Liver (tissue), 9 donors: ENCODE results near the gene ABLIM3. TPM values are rescaled to one million over a fixed set of nuclear protein-coding genes. Genes with fewer than 3 reads are reported as not detected.

ENCODE experiments used
- DNase-seq: peaks from one replicate; pipeline ENCODE4 v3.0.0-alpha.2; 2017; ENCODE audit warnings: low spot score
- H3K27ac ChIP-seq, 2 donors: one replicate each; pipeline ENCODE4 v1.7.0; 2013; ENCODE audit warnings: inconsistent platforms in 2 of 2, low read length in 2 of 2, control low read depth in 1 of 2, low read depth in 1 of 2, mild to moderate bottlenecking in 1 of 2
- H3K27me3 ChIP-seq, 4 donors: one replicate each; pipeline versions ENCODE4 v1.6.1 to v1.7.0; 2013; ENCODE audit warnings: low read length in 3 of 4, inconsistent platforms in 1 of 4, mild to moderate bottlenecking in 1 of 4, moderate library complexity in 1 of 4; ENCODE audit not compliant: control insufficient read depth in 4 of 4, insufficient read depth in 4 of 4
- H3K36me3 ChIP-seq, 4 donors: one replicate each; pipeline versions ENCODE4 v1.6.1 to v1.7.0; 2013; ENCODE audit warnings: low read length in 3 of 4, mild to moderate bottlenecking in 3 of 4, low read depth in 1 of 4, moderate library complexity in 1 of 4; ENCODE audit not compliant: control insufficient read depth in 4 of 4, insufficient read depth in 3 of 4
- H3K4me1 ChIP-seq, 4 donors: one replicate each; pipeline versions ENCODE4 v1.6.1 to v1.7.0; 2013; ENCODE audit warnings: low read length in 3 of 4, mild to moderate bottlenecking in 3 of 4, moderate library complexity in 1 of 4; ENCODE audit not compliant: control insufficient read depth in 4 of 4, insufficient read depth in 4 of 4
- H3K4me3 ChIP-seq, 3 donors: one replicate each; pipeline versions ENCODE4 v1.6.1 to v1.7.0; 2013; ENCODE audit warnings: low read length in 3 of 3, control low read depth in 1 of 3, low read depth in 1 of 3, mild to moderate bottlenecking in 1 of 3
- H3K9ac ChIP-seq, 2 donors: one replicate each; pipeline ENCODE4 v1.7.0; 2013; ENCODE audit warnings: low read length in 2 of 2, mild to moderate bottlenecking in 2 of 2, moderate library complexity in 2 of 2, control low read depth in 1 of 2, low read depth in 1 of 2
- H3K9me3 ChIP-seq, 4 donors: one replicate each; pipeline versions ENCODE4 v1.6.1 to v1.7.0; 2013; ENCODE audit warnings: low read length in 3 of 4; ENCODE audit not compliant: control insufficient read depth in 4 of 4
- EGR1 ChIP-seq, 2 donors: IDR thresholded peaks; 2 replicates each; pipeline ENCODE4 v1.6.1; 2016 to 2018; ENCODE audit warnings: antibody characterized with exemption in 2 of 2, low read depth in 2 of 2
- HNF4A ChIP-seq, 2 donors: conservative IDR thresholded peaks; 2 replicates each; pipeline ENCODE4 v1.6.1; 2016; ENCODE audit warnings: antibody characterized with exemption in 2 of 2, mild to moderate bottlenecking in 2 of 2
- HNF4G ChIP-seq: IDR thresholded peaks from 2 replicates; pipeline ENCODE4 v1.6.1; 2016; ENCODE audit warnings: antibody characterized with exemption
- JUND ChIP-seq, 2 donors: IDR thresholded peaks; 2 replicates each; pipeline ENCODE4 v1.6.1; 2016; ENCODE audit warnings: antibody characterized with exemption in 2 of 2
- NR2F2 ChIP-seq: IDR thresholded peaks from 2 replicates; pipeline ENCODE4 v1.6.1; 2016; ENCODE audit warnings: antibody characterized with exemption
- RAD21 ChIP-seq, 2 donors: IDR thresholded peaks; 2 replicates each; pipeline ENCODE4 v1.6.1; 2016; ENCODE audit warnings: antibody characterized with exemption in 2 of 2, mild to moderate bottlenecking in 2 of 2
- RXRA ChIP-seq, 2 donors: IDR thresholded peaks; 2 replicates each; pipeline ENCODE4 v1.6.1; 2017 to 2018; ENCODE audit warnings: antibody characterized with exemption in 2 of 2, mild to moderate bottlenecking in 1 of 2
- SP1 ChIP-seq: IDR thresholded peaks from 2 replicates; pipeline ENCODE4 v1.6.1; 2018; ENCODE audit warnings: antibody characterized with exemption, mild to moderate bottlenecking
- TAF1 ChIP-seq: conservative IDR thresholded peaks from 2 replicates; pipeline ENCODE4 v1.6.1; 2016; ENCODE audit warnings: antibody characterized with exemption, mild to moderate bottlenecking
- YY1 ChIP-seq: IDR thresholded peaks from 2 replicates; pipeline ENCODE4 v1.6.1; 2016; ENCODE audit warnings: antibody characterized with exemption, mild to moderate bottlenecking
- WGBS: extraction: QIAGEN DNeasy Blood & Tissue Kit; methylation state at CpG from one replicate; pipeline ENCODE4 v1.1.7; 2013; 5-methylcytosine and 5-hydroxymethylcytosine counted together
- polyA plus RNA-seq, 2 donors: library from polyadenylated mRNA; stranded (reverse) in 1 of 2; unstranded in 1 of 2; fragments of 200-250 nt in 1 of 2; fragments of >200 nt in 1 of 2; fragmentation: Nextera tagmentation in 1 of 2; extraction: Ambion mirVana in 1 of 2; gene quantifications; one replicate each; pipeline versions ENCODE4 v1.2.1 to v1.2.3, GENCODE V29; 2013 to 2015
- total RNA-seq, 2 donors: library from RNA; depleted of rRNA; stranded (reverse); fragments of >200 nt; gene quantifications; one replicate each; pipeline ENCODE4 v1.2.3, GENCODE V29; 2014
- TF ChIP-seq, protein P1 (sequence below): IDR thresholded peaks from 2 replicates; pipeline ENCODE4 v1.6.1; 2016; ENCODE audit warnings: antibody characterized with exemption
- TF ChIP-seq, protein P2 (sequence below): fragments of 150-350 bp; IDR thresholded peaks from 2 replicates; pipeline ENCODE4 v1.5.1; 2017; ENCODE audit warnings: improper control_type of control experiment, low read depth, low read length; ENCODE audit not compliant: missing input control
- TF ChIP-seq, protein P3 (sequence below): IDR thresholded peaks from 2 replicates; pipeline ENCODE4 v1.6.1; 2016; ENCODE audit warnings: antibody characterized with exemption, mild to moderate bottlenecking
- TF ChIP-seq, protein P4 (sequence below): IDR thresholded peaks from 2 replicates; pipeline ENCODE4 v1.6.1; 2016; ENCODE audit warnings: antibody characterized with exemption
- donor health status: healthy.
- donor health status: healthy.
- donor health status: healthy.
- donor health status: healthy.
- donor health status: healthy.

The ABLIM3 gene
- total and polyA plus RNA-seq, 4 donors: 6.8 to 131 (median 43.1) TPM

DNA sequence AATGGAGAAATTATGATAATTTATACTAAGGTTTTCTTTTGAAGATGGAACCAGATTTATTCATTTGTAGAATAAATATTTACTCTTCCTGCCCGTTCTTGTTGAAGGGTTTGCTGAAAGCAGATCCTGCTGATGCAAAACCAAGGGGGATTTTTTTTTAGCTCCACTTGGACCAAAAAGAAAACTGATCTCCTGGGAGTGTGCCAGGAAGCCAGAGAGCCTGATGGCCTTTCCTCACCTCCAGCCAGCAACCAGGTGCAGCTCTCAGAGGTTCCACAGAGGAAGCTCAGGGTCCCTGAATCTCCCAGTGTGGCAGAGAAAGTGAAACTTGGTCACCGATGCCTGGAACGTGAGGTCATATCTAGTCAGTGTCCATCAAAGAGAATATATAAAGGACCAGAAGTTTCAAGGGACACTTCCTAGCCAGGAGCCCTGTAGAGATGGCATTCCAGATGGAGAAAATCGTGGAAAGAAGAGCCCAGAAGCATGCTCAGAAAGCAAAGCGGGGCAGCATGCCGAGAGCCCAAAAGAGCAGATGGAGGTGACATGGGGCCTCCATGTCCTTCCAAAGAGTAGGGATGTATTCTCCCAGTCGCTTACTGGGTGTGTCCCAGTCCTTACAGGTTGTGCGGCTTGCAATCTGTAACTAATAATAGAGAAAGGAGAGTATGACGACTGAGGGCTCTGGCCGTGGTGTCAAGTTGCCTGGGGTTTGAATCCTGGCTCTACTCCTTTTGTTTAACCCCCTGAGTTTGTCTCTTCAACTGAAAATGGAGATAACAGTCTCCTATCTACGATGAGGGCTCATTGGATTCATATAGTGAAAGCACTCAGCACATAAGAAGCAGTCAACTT, 142.6 kb downstream of the ABLIM3 start:
- Histone ChIP-seq H3K9ac (no peak overlapping the region), H3K27ac (peak overlapping the region in 1 of 2 donors; percentile 28)
- no peak for DNase-seq

DNA sequence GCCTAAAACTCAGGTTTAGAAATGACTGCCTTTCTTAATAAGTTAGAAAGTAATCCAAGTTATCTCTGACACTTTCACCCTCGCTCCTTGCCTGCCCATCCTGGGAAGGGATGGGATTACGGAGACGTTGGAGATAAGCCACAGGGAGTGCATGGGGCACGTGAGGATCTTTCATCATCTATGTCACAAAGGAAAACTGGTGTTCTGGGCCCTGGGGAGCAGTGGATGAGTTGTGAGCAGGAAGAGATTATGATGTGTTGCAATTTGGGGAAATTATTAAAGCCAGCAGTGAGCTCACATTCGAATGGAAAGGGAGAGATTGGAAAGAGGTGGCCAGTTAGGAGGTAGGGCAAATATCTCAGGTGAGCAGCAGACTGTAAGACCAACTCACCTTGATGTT, 143.2 kb downstream of the ABLIM3 start:
- Histone ChIP-seq H3K27me3 (no peaks in the 10 kb centered on the region), H3K9ac (no peak overlapping the region), H3K9me3 (no peaks in the 10 kb centered on the region), H3K27ac (peak overlapping the region; percentile 26 to 64), H3K36me3 (no peaks in the 10 kb centered on the region), H3K4me1 (peaks cover 0 to under 1% (median 0%) of the 10 kb centered on the region in 4 donors), H3K4me3 (no peak overlapping the region)
- WGBS: 65% methylated on average over 5 of the region's 5 CpGs
- no peak for DNase-seq
- no peak for TF ChIP-seq JUND (IDR thresholded peaks at IDR 0.05)
- no peak for TF ChIP-seq TAF1
- TF ChIP-seq, protein P1, sequence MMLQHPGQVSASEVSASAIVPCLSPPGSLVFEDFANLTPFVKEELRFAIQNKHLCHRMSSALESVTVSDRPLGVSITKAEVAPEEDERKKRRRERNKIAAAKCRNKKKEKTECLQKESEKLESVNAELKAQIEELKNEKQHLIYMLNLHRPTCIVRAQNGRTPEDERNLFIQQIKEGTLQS: no peak
- TF ChIP-seq HNF4G: no peak
- no peak for TF ChIP-seq SP1
- TF ChIP-seq, protein P2, sequence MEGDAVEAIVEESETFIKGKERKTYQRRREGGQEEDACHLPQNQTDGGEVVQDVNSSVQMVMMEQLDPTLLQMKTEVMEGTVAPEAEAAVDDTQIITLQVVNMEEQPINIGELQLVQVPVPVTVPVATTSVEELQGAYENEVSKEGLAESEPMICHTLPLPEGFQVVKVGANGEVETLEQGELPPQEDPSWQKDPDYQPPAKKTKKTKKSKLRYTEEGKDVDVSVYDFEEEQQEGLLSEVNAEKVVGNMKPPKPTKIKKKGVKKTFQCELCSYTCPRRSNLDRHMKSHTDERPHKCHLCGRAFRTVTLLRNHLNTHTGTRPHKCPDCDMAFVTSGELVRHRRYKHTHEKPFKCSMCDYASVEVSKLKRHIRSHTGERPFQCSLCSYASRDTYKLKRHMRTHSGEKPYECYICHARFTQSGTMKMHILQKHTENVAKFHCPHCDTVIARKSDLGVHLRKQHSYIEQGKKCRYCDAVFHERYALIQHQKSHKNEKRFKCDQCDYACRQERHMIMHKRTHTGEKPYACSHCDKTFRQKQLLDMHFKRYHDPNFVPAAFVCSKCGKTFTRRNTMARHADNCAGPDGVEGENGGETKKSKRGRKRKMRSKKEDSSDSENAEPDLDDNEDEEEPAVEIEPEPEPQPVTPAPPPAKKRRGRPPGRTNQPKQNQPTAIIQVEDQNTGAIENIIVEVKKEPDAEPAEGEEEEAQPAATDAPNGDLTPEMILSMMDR: no peak
- no peak for TF ChIP-seq EGR1 (IDR thresholded peaks at IDR 0.05; ENCODE audit: low read depth in 2 of 2)
- no peak for TF ChIP-seq HNF4A (conservative IDR thresholded peaks at IDR 0.05)
- TF ChIP-seq RAD21 (IDR thresholded peaks at IDR 0.05): no peak
- TF ChIP-seq RXRA (IDR thresholded peaks at IDR 0.05): no peak
- TF ChIP-seq NR2F2: no peak

More for the DNA sequence above, 142.6 kb downstream of the ABLIM3 start:
- 72% methylated on average over 11 of the region's 11 CpGs for WGBS
- Histone ChIP-seq H3K9me3 (no peaks in the 10 kb centered on the region), H3K4me1 (no peaks in the 10 kb centered on the region), H3K4me3 (no peak overlapping the region), H3K36me3 (no peaks in the 10 kb centered on the region), H3K27me3 (no peaks in the 10 kb centered on the region)
- TF ChIP-seq YY1: no peak
- TF ChIP-seq, protein P2: no peak

DNA sequence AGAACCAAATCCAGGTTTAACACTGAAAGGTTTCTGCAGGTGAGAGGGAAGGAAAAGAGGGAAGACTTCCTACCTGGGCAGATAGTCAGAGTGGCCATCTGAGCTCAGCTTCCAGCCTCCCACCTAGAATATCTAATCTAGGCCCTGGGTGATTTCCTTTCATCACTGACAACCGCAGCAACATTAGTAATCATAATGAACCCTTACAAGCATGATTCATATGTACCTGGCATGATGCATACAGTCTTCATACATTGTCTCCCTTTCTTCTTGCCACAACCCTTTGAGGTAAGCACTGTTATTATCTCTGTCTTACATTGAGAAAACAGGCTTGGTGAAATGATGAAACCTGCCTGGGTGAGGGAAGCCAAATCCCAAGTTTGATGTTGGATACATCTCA, 143.9 kb downstream of the ABLIM3 start:
- Histone ChIP-seq H3K4me3 (no peak overlapping the region), H3K27me3 (no peaks in the 10 kb centered on the region), H3K36me3 (no peaks in the 10 kb centered on the region), H3K9me3 (no peaks in the 10 kb centered on the region), H3K9ac (no peak overlapping the region), H3K4me1 (peaks cover 0 to 3% (median 0%) of the 10 kb centered on the region in 4 donors), H3K27ac (peak overlapping the region; percentile 26 to 64)
- 87% methylated on average over 1 of the region's 1 CpG for WGBS
- no peak for DNase-seq
- TF ChIP-seq, protein P2: no peak
- TF ChIP-seq, protein P3, sequence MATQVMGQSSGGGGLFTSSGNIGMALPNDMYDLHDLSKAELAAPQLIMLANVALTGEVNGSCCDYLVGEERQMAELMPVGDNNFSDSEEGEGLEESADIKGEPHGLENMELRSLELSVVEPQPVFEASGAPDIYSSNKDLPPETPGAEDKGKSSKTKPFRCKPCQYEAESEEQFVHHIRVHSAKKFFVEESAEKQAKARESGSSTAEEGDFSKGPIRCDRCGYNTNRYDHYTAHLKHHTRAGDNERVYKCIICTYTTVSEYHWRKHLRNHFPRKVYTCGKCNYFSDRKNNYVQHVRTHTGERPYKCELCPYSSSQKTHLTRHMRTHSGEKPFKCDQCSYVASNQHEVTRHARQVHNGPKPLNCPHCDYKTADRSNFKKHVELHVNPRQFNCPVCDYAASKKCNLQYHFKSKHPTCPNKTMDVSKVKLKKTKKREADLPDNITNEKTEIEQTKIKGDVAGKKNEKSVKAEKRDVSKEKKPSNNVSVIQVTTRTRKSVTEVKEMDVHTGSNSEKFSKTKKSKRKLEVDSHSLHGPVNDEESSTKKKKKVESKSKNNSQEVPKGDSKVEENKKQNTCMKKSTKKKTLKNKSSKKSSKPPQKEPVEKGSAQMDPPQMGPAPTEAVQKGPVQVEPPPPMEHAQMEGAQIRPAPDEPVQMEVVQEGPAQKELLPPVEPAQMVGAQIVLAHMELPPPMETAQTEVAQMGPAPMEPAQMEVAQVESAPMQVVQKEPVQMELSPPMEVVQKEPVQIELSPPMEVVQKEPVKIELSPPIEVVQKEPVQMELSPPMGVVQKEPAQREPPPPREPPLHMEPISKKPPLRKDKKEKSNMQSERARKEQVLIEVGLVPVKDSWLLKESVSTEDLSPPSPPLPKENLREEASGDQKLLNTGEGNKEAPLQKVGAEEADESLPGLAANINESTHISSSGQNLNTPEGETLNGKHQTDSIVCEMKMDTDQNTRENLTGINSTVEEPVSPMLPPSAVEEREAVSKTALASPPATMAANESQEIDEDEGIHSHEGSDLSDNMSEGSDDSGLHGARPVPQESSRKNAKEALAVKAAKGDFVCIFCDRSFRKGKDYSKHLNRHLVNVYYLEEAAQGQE: no peak
- TF ChIP-seq EGR1 (IDR thresholded peaks at IDR 0.05; ENCODE audit: low read depth in 2 of 2): no peak
- no peak for TF ChIP-seq HNF4A (conservative IDR thresholded peaks at IDR 0.05)
- TF ChIP-seq SP1: no peak
- no peak for TF ChIP-seq TAF1
- TF ChIP-seq, protein P1: no peak
- TF ChIP-seq HNF4G: no peak
- no peak for TF ChIP-seq YY1
- TF ChIP-seq, protein P4, sequence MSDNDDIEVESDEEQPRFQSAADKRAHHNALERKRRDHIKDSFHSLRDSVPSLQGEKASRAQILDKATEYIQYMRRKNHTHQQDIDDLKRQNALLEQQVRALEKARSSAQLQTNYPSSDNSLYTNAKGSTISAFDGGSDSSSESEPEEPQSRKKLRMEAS: no peak
- TF ChIP-seq RAD21 (IDR thresholded peaks at IDR 0.05): no peak
